Gastrocnemius medialis (tissue), 4 donors: ENCODE measurements around the gene LHPP. TPM values are rescaled to one million over a fixed set of nuclear protein-coding genes. Genes with fewer than 3 reads are reported as not detected.
A peak's percentile ranks its signal among the peaks of the same experiment; 100 is the strongest.

Experiments used
- ATAC-seq, 2 donors: fragments of 150-250 bp; one replicate each; pipeline ENCODE4 v1.9.1; 2016
- DNase-seq, 2 donors: peaks; one replicate each; pipeline ENCODE4 v3.0.0-alpha.2; 2019
- H3K27ac ChIP-seq, 4 donors: fragments of 200-600 bp; sonication (generic); 1 replicate in 1 of 4; 2 replicates in 3 of 4; pipeline ENCODE4 v1.5.1; 2016 to 2018; ENCODE audit warnings: mild to moderate bottlenecking in 2 of 4, moderate library complexity in 1 of 4
- H3K27me3 ChIP-seq, 3 donors: fragments of 200-600 bp; sonication (generic) in 2 of 3; 1 replicate in 1 of 3; 2 replicates in 2 of 3; pipeline versions ENCODE4 v1.5.1 to v1.6.0; 2016 to 2019; ENCODE audit warnings: mild to moderate bottlenecking in 1 of 3, moderate library complexity in 1 of 3
- H3K36me3 ChIP-seq, 2 donors: fragments of 200-600 bp; sonication (generic) in 1 of 2; one replicate each; pipeline ENCODE4 v1.5.1; 2017 to 2018
- H3K4me1 ChIP-seq, 2 donors: fragments of 200-600 bp; sonication (generic) in 1 of 2; one replicate each; pipeline ENCODE4 v1.5.1; 2016 to 2017; ENCODE audit warnings: mild to moderate bottlenecking in 2 of 2
- H3K4me3 ChIP-seq, 4 donors: fragments of 200-600 bp; sonication (generic) in 3 of 4; 1 replicate in 1 of 4; 2 replicates in 3 of 4; pipeline ENCODE4 v1.5.1; 2016 to 2019; ENCODE audit warnings: mild to moderate bottlenecking in 2 of 4
- H3K9me3 ChIP-seq, 3 donors: fragments of 200-600 bp; sonication (generic) in 2 of 3; 1 replicate in 1 of 3; 2 replicates in 2 of 3; pipeline ENCODE4 v1.5.1; 2016 to 2019
- CTCF ChIP-seq, 5 experiments: fragments of 450-650 bp in 3 of 5; fragments of 200-600 bp in 2 of 5; sonication (generic) in 2 of 5; IDR thresholded peaks in 4 of 5; conservative IDR thresholded peaks in 1 of 5; 1 replicate in 4 of 5; 2 replicates in 1 of 5; pipeline ENCODE4 v1.5.1; 2016 to 2019; ENCODE audit warnings: antibody characterized with exemption in 5 of 5, mild to moderate bottlenecking in 3 of 5, moderate library complexity in 3 of 5
- POLR2A ChIP-seq, 2 donors: fragments of 450-650 bp; IDR thresholded peaks; one replicate each; pipeline ENCODE4 v1.6.1; 2017; ENCODE audit warnings: antibody characterized with exemption in 2 of 2, mild to moderate bottlenecking in 2 of 2, moderate library complexity in 2 of 2
- in situ Hi-C, 4 donors: fragments of 200-750 bp; cut with MboI; loops; one replicate each; pipeline versions ENCODE4 v1.15.0 to v1.8.0; 2017; ENCODE audit warnings: low sequenced_read_pairs in 4 of 4
- intact Hi-C: fragments of 100-400 bp; cut with DNase I; formaldehyde crosslinking; loops from one replicate; pipeline ENCODE4 v1.15.1; 2023; ENCODE audit warnings: low total_unique reads
- total RNA-seq, 4 donors: library from RNA; depleted of rRNA; stranded (reverse); fragments of >200 nt; gene quantifications; one replicate each; pipeline versions ENCODE4 v1.1.0 to v1.2.3, GENCODE V29; 2016

The LHPP gene
- total RNA-seq, 4 donors from 2014 or later: 4.9 to 16.0 (median 12.2) TPM

GRCh38 chr10:124495162-124495561, 33.5 kb downstream of the LHPP start:
- H3K27ac ChIP-seq: no peak overlapping the region
- no peak overlapping the region for H3K4me3 ChIP-seq
- no peak for DNase-seq
- H3K36me3 ChIP-seq: peaks cover 0 to under 1% of the 10 kb centered on the region in 2 donors
- no peaks in the 10 kb centered on the region for H3K27me3 ChIP-seq
- H3K9me3 ChIP-seq: no peaks in the 10 kb centered on the region
- TF ChIP-seq POLR2A (IDR thresholded peaks at IDR 0.05): no peak
- no peak for TF ChIP-seq CTCF (IDR thresholded peaks at IDR 0.05 in 4 of 5, conservative IDR thresholded peaks at IDR 0.05 in 1 of 5)
- H3K4me1 ChIP-seq: no peaks in the 10 kb centered on the region
- in situ Hi-C loops: no loop called here
- ATAC-seq: no peak
- intact Hi-C loops: no loop called here

GRCh38 chr10:124495725-124496124, 34.1 kb downstream of the LHPP start:
- no peak for TF ChIP-seq POLR2A (IDR thresholded peaks at IDR 0.05)
- no peak for TF ChIP-seq CTCF (IDR thresholded peaks at IDR 0.05 in 4 of 5, conservative IDR thresholded peaks at IDR 0.05 in 1 of 5)
- H3K4me3 ChIP-seq: no peak overlapping the region
- no peaks in the 10 kb centered on the region for H3K4me1 ChIP-seq
- H3K9me3 ChIP-seq: no peaks in the 10 kb centered on the region
- DNase-seq (no peak), ATAC-seq (no peak)
- in situ Hi-C loops (no loop called here), intact Hi-C loops (no loop called here)
- no peaks in the 10 kb centered on the region for H3K27me3 ChIP-seq
- peaks cover 0 to 6% of the 10 kb centered on the region in 2 donors for H3K36me3 ChIP-seq
- H3K27ac ChIP-seq: no peak overlapping the region

GRCh38 chr10:124496150-124496549, 34.5 kb downstream of the LHPP start:
- H3K4me1 ChIP-seq: no peaks in the 10 kb centered on the region
- TF ChIP-seq CTCF (IDR thresholded peaks at IDR 0.05 in 4 of 5, conservative IDR thresholded peaks at IDR 0.05 in 1 of 5) (no peak), POLR2A (IDR thresholded peaks at IDR 0.05) (no peak)
- intact Hi-C loops: no loop called here
- H3K4me3 ChIP-seq: no peak overlapping the region
- ATAC-seq (peak in 1 of 2 donors; percentile 51), DNase-seq (no peak)
- peaks cover 0 to 9% of the 10 kb centered on the region in 2 donors for H3K36me3 ChIP-seq
- no peaks in the 10 kb centered on the region for H3K27me3 ChIP-seq
- no peaks in the 10 kb centered on the region for H3K9me3 ChIP-seq
- H3K27ac ChIP-seq: no peak overlapping the region
- in situ Hi-C loops: no loop called here

- Histone ChIP-seq H3K27ac (no peak overlapping the region), H3K4me1 (no peaks in the 10 kb centered on the region), H3K36me3 (peaks cover 0 to 9% of the 10 kb centered on the region in 2 donors), H3K9me3 (no peaks in the 10 kb centered on the region), H3K4me3 (no peak overlapping the region), H3K27me3 (no peaks in the 10 kb centered on the region)
- DNase-seq (no peak), ATAC-seq (no peak)
- TF ChIP-seq CTCF (IDR thresholded peaks at IDR 0.05 in 4 of 5, conservative IDR thresholded peaks at IDR 0.05 in 1 of 5): no peak
- no peak for TF ChIP-seq POLR2A (IDR thresholded peaks at IDR 0.05)
- intact Hi-C loops: no loop called here
- in situ Hi-C loops: no loop called here
Measured at GRCh38 chr10:124496620-124497019, 35.0 kb downstream of the LHPP start.

DNA sequence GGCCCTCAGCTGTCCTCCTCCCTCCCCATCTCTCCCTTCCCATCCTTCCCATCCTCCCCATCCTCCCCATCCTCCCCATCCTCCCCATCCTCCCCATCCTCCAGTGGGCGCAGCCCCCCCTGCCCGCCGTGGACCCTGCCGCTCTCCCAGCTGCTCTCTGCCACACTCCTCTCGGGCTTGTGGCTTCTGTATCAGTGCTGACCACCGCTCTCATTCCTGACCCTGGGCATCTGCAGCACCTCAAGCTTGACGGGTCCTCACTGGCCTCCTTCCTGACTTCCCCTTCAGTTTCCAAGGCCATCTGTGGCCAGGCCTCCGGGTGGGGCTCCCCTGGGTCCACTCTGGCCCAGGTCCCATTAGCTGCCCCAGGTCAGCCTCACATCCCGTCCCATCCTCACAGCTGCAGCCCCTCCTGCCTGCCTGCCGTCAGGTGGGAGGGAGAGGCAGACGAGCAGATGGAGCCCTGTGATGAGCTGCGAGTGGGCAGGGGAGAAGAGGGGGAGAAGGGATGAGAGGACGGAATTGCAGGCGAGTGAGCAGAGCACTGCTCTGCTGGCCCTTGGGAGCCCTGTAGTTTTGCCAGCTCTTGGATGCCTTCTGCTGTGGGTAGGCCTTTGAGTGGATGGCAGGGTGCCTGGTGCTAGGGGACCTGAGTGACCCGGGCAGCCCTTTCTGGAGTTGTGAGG, 35.7 kb downstream of the LHPP start:
- intact Hi-C loops (no loop called here), in situ Hi-C loops (no loop called here)
- DNase-seq: no peak

More for the DNA sequence above, 35.7 kb downstream of the LHPP start:
- Histone ChIP-seq H3K4me3 (no peak overlapping the region), H3K27ac (no peak overlapping the region), H3K36me3 (peaks cover 0 to 9% of the 10 kb centered on the region in 2 donors), H3K27me3 (no peaks in the 10 kb centered on the region), H3K4me1 (no peaks in the 10 kb centered on the region), H3K9me3 (no peaks in the 10 kb centered on the region)
- ATAC-seq: no peak
- TF ChIP-seq CTCF (IDR thresholded peaks at IDR 0.05 in 4 of 5, conservative IDR thresholded peaks at IDR 0.05 in 1 of 5) (no peak), POLR2A (IDR thresholded peaks at IDR 0.05) (no peak)
